Ectodermal cell (in vitro differentiated cells): ENCODE data around the gene HEMK1.

Source experiments
- H3K27ac ChIP-seq: 2 replicates; pipeline ENCODE4 v1.7.0; 2013; ENCODE audit warnings: mild to moderate bottlenecking, low read depth, low read length; ENCODE audit not compliant: insufficient read depth, poor library complexity, severe bottlenecking
- H3K27me3 ChIP-seq: 2 replicates; pipeline ENCODE4 v1.7.0; 2013; ENCODE audit warnings: mild to moderate bottlenecking, low read length; ENCODE audit not compliant: insufficient read depth, control insufficient read depth, poor library complexity, severe bottlenecking
- H3K36me3 ChIP-seq: one replicate; pipeline ENCODE4 v1.7.0; 2013; ENCODE audit warnings: low read length; ENCODE audit not compliant: control insufficient read depth, insufficient read depth
- H3K4me1 ChIP-seq: one replicate; pipeline ENCODE4 v1.7.0; 2013; ENCODE audit warnings: low read length; ENCODE audit not compliant: control insufficient read depth, insufficient read depth
- H3K4me3 ChIP-seq: 2 replicates; pipeline ENCODE4 v1.7.0; 2013; ENCODE audit warnings: low read depth, low read length, control low read depth; ENCODE audit not compliant: insufficient read depth
- H3K9me3 ChIP-seq: 2 replicates; pipeline ENCODE4 v1.7.0; 2013; ENCODE audit warnings: mild to moderate bottlenecking, low read length, moderate library complexity; ENCODE audit not compliant: control insufficient read depth
- WGBS, 2 experiments: methylation state at CpG; one replicate each; pipeline ENCODE4 v1.1.7; 2013; ENCODE audit warnings: missing lambda C conversion rate in 2 of 2; 5-methylcytosine and 5-hydroxymethylcytosine counted together

The HEMK1 gene

GRCh38 chr3:50562861-50563260 lies 6.5 kb upstream of the HEMK1 start:
- 86 to 93% methylated on average over 2 of the region's 2 CpGs for WGBS, 2 experiments

DNA sequence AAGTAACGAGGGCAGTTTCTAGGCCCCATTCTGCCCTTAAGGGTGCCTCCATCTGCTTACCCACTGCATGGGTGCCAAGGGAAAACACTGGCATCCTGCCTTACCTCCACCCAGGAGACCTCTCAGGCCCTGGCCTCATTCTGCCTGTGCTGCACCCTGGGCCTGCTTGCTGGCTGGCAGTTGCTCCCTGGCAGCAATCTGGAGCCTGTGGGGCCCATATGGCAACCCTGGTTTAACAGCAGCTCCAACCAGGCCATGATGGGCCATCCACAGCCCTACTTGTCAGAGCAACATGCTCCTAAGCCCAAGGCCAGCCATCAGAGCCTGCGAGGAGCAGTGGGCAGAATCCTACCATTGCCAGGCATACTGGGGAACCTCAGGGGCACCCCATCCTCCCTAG lies 5.5 kb upstream of the HEMK1 start:
- 86 to 92% methylated on average over 2 of the region's 2 CpGs for WGBS, 2 experiments
- Histone ChIP-seq H3K36me3 (no peaks in the 10 kb centered on the region), H3K4me3 (no peak overlapping the region), H3K4me1 (peaks cover 4% of the 10 kb centered on the region), H3K27ac (no peak overlapping the region), H3K27me3 (peaks cover 12% of the 10 kb centered on the region), H3K9me3 (no peaks in the 10 kb centered on the region)

More at GRCh38 chr3:50562861-50563260, 6.5 kb upstream of the HEMK1 start:
- H3K4me1 ChIP-seq: peaks cover 4% of the 10 kb centered on the region
- H3K27me3 ChIP-seq: peaks cover 12% of the 10 kb centered on the region
- no peak overlapping the region for H3K27ac ChIP-seq
- no peaks in the 10 kb centered on the region for H3K9me3 ChIP-seq
- H3K4me3 ChIP-seq: no peak overlapping the region
- no peaks in the 10 kb centered on the region for H3K36me3 ChIP-seq

- Histone ChIP-seq H3K36me3 (no peaks in the 10 kb centered on the region), H3K4me1 (peaks cover 4% of the 10 kb centered on the region), H3K4me3 (no peak overlapping the region), H3K27me3 (peaks cover 12% of the 10 kb centered on the region), H3K9me3 (no peaks in the 10 kb centered on the region), H3K27ac (no peak overlapping the region)
- WGBS, 2 experiments: 79 to 85% methylated on average over 1 of the region's 1 CpG
Measured at GRCh38 chr3:50564321-50564720, 5.0 kb upstream of the HEMK1 start.

GRCh38 chr3:50567011-50567385 lies 2.3 kb upstream of the HEMK1 start:
- Histone ChIP-seq H3K27me3 (peaks cover 12% of the 10 kb centered on the region), H3K27ac (no peak overlapping the region), H3K9me3 (no peaks in the 10 kb centered on the region), H3K4me3 (peak overlapping the region; percentile 58), H3K36me3 (no peaks in the 10 kb centered on the region), H3K4me1 (peaks cover 4% of the 10 kb centered on the region)
- WGBS, 2 experiments: 28% methylated on average over 11 of the region's 11 CpGs

DNA sequence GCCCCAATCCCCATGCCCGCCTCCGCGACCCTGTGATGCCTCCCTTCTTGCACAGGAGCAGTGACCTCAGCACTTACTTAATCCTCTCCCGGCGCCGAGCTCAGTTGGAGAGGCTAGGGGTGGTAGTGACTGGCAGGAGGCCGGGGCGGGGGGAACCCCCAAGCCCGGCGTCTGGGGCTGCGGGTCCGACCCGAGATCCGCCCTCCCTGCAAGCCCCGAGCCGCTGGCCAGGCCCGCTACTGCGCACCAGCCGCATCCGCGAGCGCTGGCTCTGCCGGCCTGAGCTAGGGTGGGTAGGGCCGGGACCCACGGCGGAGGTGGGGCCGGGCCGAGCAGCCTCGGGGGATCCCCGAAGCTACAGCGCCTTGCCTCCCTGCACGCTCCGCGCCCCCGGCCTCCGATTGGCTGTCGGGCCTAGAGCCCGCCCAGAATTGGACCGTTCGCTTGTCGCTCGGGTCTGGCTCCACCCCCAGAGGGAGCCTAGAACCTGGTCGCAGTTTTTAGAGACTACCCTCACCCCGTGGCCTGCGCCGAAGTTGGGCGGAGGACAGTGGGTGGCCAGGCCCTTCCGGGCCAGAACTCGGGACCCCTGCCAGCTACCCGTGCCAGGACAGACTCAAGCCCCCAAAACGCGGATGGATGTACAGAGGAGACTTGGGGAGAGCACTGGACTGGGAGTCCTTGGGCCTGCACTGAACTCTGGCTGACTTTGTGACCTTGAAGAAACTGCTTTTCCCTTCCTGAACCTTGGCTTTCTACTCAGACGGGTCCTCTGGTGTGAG lies 1.7 kb upstream of the HEMK1 start, which contains the start of gene C3orf18:
C3orf18 (minus strand) TSS at position 362 of the 782 bp plus-strand sequence. CDS start 2,048 bp downstream, outside the sequence.
- H3K27ac ChIP-seq: no peak within 1 kb of the TSS
- peak within 1 kb of the TSS; percentile 89 for H3K4me3 ChIP-seq
- WGBS, 2 experiments: 4% methylated on average over 53 of the region's 53 CpGs
- no peaks in the 10 kb centered on the region for H3K36me3 ChIP-seq
- peaks cover 4% of the 10 kb centered on the region for H3K4me1 ChIP-seq
- H3K27me3 ChIP-seq: peaks cover 12% of the 10 kb centered on the region
- no peaks in the 10 kb centered on the region for H3K9me3 ChIP-seq

DNA sequence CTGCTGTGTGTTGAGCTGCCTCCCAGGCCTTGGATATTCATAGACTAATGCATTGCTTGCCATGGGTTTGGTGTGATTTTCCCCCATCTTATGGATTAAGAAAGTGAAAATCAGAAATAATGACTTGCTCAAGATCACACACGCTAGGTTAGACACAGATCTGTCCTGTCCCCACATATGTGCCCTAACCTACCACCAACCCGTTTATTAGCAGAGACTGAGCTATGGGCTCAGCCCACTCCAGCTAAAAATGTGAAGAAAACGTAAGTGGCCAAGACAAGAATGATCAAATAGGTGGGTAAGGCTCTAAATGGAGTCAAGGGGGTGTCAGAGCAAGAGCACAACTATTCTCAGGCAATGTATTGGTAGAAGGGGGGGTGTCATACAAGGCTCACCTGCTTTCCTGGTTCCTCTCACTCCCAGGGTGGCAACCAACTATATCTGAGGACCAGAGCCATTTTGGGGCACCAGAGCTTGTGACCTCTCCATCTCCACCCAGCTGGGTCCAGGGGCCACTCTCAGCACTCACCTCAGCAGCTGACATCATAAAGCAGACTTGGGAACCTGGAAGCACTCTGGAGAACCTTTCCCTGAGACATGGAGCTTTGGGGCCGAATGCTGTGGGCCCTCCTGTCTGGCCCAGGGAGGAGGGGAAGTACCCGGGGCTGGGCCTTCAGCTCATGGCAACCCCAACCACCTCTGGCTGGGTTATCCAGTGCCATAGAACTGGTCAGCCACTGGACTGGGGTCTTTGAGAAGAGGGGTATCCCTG lies 1.4 kb downstream of the HEMK1 start:
- Histone ChIP-seq H3K27ac (no peak overlapping the region), H3K4me1 (peaks cover 4% of the 10 kb centered on the region), H3K36me3 (no peaks in the 10 kb centered on the region), H3K4me3 (no peak overlapping the region), H3K27me3 (peaks cover 12% of the 10 kb centered on the region), H3K9me3 (no peaks in the 10 kb centered on the region)
- 90 to 91% methylated on average over 5 of the region's 5 CpGs for WGBS, 2 experiments

DNA sequence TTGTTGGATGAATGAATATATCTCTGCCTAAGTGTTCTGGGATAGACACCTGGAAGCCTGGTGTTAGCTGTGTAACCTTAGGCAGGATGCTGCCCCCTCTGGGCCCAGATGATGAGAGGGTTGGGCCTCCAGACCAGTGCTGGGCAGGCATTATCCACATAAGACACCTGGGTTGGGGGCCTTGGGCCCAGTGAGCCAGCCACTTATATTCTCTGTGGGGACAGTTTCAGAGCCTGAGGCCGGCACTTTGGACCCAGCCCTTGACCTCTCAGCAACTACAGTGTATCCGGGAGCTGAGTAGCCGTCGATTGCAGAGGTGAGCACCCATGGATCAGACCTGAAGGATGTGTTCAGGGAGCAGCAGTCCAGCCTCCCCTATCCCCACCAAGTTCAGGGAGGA lies 2.2 kb downstream of the HEMK1 start:
- Histone ChIP-seq H3K4me1 (peaks cover 4% of the 10 kb centered on the region), H3K27me3 (peaks cover 9% of the 10 kb centered on the region), H3K9me3 (no peaks in the 10 kb centered on the region), H3K27ac (no peak overlapping the region), H3K36me3 (no peaks in the 10 kb centered on the region), H3K4me3 (no peak overlapping the region)
- 87 to 90% methylated on average over 4 of the region's 4 CpGs for WGBS, 2 experiments

DNA sequence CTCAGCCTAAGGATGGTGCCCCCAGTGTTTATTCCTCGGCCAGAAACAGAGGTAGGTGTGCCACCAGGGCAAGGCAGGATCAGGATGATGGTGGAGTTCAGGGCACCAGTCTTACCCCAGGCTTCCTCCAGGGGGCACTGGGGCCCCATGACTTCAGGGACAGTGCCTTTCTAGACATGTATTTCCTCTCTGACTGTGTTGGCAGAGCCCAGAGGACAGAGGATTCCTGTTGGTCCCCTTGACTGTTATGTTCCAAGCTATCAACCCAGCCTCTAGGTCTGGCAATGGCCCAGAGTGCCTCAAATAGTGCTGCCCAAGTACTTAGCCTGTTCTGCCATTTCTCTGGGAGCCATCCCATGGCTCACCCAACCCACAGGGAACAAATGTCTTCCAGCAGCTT lies 2.8 kb downstream of the HEMK1 start:
- Histone ChIP-seq H3K9me3 (no peaks in the 10 kb centered on the region), H3K27ac (no peak overlapping the region), H3K4me1 (peaks cover under 1% of the 10 kb centered on the region), H3K27me3 (peaks cover 2% of the 10 kb centered on the region), H3K36me3 (no peaks in the 10 kb centered on the region), H3K4me3 (no peak overlapping the region)
- 54 to 59% methylated on average over 1 of the region's 1 CpG for WGBS, 2 experiments

- Histone ChIP-seq H3K9me3 (no peaks in the 10 kb centered on the region), H3K27me3 (no peaks in the 10 kb centered on the region), H3K27ac (no peak overlapping the region), H3K36me3 (no peaks in the 10 kb centered on the region), H3K4me3 (no peak overlapping the region), H3K4me1 (no peaks in the 10 kb centered on the region)
- 88 to 94% methylated on average over 4 of the region's 4 CpGs for WGBS, 2 experiments
Measured at GRCh38 chr3:50572801-50573371, 3.6 kb downstream of the HEMK1 start.
